GM10266 (cell line): Measurements from ENCODE around the gene PDIA5.
A peak's percentile ranks its signal among the peaks of the same experiment; 100 is the strongest.

Experiments
- DNase-seq: peaks from one replicate; pipeline ENCODE4 v3.0.0; 2012; ENCODE audit errors: extremely low spot score
- TF ChIP-seq, protein P1 (sequence below): IDR thresholded peaks from 2 replicates; pipeline ENCODE4 v1.5.1; 2012; ENCODE audit warnings: mild to moderate bottlenecking, low read depth; ENCODE audit not compliant: control insufficient read depth, insufficient read depth; ENCODE audit errors: missing control alignments

PDIA5 gene

DNA sequence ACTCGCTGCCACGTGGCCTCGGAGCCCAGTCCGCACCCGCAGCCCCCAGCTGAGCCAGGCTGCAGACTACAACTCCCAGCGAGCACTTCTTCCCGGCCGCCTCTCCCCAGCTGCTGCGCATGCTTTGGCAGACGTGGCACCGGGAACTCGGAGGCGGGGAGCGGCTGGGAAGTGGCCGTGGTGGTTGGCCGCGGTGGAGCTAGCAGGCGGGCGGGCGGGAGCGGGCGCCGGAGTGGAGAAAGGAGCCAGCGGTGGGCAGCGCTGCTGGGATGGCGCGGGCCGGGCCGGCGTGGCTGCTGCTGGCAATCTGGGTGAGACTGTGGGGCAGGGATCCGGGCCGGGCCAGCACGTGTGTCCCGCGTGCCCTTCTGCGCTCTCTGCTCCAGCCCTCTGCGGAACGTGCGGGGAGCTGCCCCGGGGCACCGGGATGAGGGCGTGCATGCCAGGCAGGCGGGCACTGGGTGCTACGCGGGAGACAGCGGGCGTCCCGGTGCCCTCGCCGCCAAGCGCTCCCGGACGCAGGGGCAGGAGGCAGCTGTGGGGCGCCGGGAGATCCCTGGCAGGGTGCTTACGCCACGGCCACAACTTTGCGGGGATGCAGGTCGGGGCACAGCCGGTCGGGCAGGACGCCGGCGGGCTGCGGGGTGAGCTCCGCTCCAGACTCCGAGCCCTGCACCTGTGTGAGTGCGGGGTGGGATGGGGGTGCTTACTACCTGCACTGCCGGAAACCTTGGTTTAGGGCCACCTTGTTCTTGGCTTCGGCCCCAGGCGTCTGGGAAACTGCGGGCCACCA, at the start of gene PDIA5:
PDIA5 (plus strand) TSS at position 130 of the 793 bp plus-strand sequence; CDS start at position 270, 140 bp downstream.
- peak; percentile 91 for DNase-seq
- TF ChIP-seq, protein P1, sequence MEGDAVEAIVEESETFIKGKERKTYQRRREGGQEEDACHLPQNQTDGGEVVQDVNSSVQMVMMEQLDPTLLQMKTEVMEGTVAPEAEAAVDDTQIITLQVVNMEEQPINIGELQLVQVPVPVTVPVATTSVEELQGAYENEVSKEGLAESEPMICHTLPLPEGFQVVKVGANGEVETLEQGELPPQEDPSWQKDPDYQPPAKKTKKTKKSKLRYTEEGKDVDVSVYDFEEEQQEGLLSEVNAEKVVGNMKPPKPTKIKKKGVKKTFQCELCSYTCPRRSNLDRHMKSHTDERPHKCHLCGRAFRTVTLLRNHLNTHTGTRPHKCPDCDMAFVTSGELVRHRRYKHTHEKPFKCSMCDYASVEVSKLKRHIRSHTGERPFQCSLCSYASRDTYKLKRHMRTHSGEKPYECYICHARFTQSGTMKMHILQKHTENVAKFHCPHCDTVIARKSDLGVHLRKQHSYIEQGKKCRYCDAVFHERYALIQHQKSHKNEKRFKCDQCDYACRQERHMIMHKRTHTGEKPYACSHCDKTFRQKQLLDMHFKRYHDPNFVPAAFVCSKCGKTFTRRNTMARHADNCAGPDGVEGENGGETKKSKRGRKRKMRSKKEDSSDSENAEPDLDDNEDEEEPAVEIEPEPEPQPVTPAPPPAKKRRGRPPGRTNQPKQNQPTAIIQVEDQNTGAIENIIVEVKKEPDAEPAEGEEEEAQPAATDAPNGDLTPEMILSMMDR = no peak

DNA sequence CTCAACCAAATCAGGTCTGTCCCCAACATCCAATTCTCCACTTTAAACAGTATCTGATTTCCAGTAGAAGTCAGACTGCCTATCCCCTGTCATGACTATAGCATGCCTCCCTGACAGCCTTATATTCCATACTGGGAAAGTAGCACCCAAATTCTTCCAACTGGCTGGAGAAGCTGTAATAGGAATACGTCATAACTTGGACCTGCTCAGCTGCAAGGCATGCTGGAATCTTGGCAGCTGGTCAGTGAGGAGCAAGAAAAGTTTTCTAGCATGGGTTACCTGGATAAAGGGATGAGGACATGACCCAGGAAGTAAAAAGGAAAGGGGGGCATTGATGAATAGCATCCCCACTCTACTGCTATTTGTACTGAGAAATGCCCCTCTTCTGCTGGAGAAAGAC, 48.1 kb upstream of the PDIA5 start:
- DNase-seq = no peak

DNA sequence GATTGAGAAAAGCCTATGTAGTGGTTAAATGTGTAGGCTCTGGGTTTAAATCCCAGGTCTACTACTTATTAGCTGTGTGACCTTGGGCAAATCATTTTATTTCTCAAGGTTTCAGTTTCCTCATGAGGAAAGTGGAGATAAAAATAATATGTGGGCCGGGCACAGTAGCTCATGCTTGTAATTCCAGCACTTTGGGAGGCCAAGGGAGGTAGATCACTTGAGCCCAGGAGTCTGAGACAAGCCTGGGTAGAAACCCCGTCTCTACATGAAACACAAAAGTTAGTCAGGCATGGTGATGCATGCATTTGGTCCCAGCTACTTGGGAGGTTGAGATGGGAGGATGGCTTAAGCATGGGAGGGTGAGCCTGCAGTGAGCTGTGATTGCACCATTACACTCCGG, 47.7 kb upstream of the PDIA5 start:
- no peak for DNase-seq
- TF ChIP-seq, protein P1 = no peak

More for the DNA sequence above, 48.1 kb upstream of the PDIA5 start:
- TF ChIP-seq, protein P1 = no peak

DNA sequence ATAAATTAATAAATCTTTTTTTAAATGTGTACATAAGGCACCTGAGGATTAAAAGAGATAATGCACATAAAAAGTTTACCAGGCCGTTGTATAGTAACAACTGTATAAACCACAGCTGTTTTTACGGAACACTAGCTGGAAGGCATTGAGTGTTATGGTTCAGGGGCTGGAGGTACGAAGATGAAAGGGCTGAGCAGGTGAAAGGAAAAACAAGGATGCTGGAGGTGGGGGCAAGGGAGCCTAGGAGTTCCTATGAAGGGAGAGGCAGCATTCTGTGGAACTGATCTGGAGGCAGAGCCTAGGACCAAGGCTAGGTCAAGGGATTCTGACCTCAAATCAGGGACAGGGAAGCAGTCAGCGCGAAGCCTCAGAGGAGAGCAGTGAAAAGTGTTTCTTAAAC, 47.2 kb upstream of the PDIA5 start:
- TF ChIP-seq, protein P1 = no peak
- no peak for DNase-seq

DNA sequence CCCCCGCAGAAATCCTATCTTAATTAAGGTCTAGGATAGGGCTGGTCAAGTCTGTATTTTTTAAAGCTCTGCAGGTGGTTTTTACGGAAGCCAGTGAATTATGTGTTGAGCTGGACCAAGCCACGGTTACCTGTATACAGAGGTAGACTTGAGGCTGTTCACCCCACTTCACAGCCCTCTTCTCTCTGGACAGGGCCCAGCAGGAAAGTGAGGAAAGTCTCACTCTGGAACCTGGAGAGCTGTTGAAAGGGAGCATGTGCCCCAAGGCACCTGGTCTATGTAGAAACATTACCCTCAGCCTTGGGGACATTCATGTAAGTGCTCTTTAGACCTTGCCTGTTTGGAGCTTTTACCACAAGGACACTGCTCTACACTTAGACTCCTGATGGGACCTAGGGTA, 46.1 kb upstream of the PDIA5 start:
- TF ChIP-seq, protein P1 = no peak
- DNase-seq = no peak

DNA sequence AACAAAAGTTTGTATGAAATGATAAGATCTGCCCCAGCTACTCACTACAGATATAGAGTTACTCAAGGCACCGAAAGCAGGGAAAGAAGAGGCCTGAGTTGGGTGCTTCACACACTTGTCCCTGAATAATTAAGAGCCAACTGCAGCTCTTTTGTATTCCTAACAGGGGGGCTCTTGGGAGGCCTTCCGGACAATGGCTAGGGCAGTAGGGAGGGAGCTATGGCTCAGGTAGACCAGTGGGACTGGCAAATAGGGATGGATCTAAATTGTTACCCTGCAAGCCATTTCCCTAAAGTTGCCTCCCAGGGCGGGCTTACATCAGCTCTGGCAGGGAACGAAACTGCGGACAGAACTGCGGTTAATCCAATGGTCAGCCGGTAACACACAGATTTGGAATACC, 45.4 kb upstream of the PDIA5 start:
- no peak for DNase-seq
- TF ChIP-seq, protein P1 = no peak

DNA sequence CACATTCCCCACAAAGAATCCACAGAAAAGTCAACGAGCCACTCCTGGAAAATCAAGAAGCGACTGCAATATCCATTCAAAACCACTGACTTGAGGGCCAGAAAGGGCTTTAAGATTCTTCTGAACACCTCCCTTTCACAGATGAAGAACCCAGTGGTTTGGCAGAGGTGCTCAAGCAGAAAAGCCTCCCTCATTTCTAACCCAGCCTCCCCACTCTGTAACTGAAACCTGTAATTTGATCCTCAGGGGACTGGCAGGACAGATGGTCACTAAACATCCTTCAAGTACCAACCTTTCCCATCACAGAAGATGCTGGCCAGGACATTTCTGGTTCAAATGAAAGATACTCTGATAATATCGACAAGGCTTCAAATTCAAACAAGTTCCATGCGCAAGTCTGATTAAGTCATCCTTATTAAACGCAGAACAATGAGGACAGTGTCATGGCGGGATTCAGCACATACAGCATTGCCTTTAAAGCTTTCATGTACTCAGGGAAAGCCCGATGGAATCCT, 44.8 kb upstream of the PDIA5 start:
- TF ChIP-seq, protein P1 = no peak
- no peak for DNase-seq
